ENCODE data around the gene TMPRSS9. TPM values are rescaled to one million over a fixed set of nuclear protein-coding genes. Genes with fewer than 3 reads are reported as not detected.

TMPRSS9 gene
- total RNA-seq, result not detected in 2 replicates

DNA sequence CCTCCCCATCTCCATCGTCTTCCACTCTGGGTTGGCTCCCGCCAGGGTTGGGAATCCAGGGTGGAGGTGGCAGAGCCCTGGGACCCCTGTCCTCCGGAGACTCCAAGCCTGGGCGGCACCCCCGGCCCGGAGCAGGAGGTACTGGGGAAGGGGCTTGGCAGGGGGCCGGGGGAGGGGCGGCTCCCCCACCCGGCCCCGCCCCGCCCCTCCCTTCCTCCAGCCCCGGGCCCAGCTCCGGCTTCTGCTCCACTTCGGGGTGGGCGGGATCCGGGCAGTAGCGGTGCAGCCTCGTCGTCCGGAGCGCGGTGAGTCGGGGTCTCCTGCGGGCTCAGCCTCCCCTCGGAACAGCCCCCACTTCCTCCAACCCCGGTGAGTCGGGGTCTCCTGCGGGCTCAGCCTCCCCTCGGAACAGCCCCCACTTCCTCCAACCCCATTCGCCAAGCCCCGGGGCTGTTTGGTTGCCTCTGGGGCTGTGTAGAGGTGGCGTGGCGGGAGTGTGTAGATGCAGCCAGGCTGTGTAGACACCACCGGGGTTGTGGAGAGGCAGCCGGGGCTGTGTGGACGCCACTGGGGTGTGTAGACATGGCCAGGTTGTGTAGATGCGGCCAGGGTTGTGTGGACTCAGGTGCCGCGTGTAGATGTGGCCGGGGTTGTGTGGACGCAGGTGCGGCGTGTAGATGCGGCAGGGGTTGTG lies at the start of gene TMPRSS9:
Gene TMPRSS9, plus strand, starts transcription at position 274 of the 694 bp plus-strand sequence. CDS start 29,521 bp downstream, outside the sequence.

DNA sequence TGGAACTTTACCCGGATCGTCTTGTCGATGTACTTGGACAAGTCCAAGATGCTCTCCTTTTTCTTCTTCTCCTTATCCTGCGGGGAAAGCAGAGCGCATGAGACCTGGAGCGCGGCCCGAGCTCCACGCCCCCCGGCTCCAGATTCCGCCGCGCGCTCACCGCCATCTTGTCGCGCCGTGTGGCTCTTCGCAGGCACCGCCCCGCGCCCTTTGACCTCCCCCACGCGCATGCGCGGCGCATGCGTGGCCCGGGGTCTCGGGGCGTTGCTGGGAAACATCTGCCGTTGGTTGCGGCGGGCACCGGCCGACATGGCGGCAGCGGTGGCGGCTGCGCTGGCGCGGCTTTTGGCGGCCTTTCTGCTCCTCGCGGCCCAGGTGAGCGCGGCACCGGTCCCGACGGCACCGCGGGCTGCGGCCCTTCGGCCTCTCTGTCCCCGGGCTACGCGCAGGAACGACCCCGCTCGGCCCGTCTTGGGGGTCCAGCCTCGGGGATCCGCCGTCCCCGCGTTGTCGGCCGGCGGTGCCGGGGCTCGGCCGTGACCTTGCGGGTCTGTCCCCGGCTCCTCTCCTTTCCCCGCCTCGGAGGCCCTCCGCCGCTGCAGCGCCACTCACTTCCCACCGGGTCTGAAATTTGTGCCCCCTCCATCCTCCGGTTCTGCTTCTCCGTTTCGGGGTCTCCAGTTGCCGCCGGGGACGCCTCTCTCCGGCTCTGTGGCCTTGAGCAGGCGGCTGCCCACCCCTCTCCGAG lies 31.5 kb upstream of the TMPRSS9 start, which contains the start of the genes LSM7 and SPPL2B:
Gene LSM7, minus strand, starts transcription at position 186 of the 748 bp plus-strand sequence. Its CDS starts 20 bp downstream, at position 166.
Gene SPPL2B, plus strand, starts transcription at position 284 of the 748 bp plus-strand sequence. Its CDS starts 26 bp downstream, at position 310.

DNA sequence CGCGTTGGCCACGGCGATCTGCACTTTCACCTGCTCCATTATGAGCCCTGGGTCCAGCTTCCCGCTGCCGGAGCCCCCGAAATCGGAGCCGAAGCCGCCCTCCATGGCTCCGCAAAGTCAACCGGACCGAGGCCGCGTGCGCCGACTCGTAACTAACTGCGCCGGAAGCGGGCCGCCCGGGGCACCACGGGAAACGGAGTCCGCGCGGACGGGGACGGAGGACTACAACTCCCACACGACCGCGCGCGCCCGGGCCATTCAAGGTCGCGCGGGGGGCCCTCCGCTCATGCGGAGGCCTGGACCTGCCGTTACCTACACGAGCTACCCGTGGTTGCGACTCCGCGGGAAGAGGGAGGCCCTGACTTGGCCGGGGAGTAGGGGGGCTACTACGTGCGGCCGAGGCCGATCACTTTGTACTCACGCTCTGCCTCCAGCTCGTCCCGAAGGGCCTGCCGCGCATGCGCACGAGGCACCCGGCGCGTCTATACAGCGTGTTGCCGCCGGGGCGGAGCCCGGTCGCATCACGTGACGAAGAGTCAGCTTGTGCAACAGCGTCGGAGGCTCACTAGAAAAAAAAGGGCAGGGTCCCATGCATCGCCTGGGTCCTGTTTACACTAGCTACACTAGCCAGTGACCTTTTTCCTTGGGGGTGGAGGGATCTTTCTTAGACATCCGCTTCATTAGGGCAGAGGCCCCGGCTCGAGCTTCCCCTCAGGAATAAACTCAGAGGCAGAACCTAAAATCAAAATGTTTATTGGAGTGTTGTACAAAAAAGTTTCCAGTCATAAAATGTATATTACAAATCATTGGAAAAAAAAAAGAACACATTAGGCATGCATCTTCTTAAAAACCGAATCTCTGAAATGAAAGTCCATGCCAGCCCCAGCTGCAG lies 67.6 kb downstream of the TMPRSS9 start, which contains the start of gene TIMM13:
Gene TIMM13, minus strand, starts transcription at position 158 of the 892 bp plus-strand sequence. Its CDS starts 53 bp downstream, at position 105.

Other genes with a start within 250 kb of the TMPRSS9 start
- gene AP3D1, start 208.7 kb upstream of the TMPRSS9 start, total RNA-seq, result 93.7 and 101 TPM in 2 replicates
- gene DOT1L, start 196.3 kb upstream of the TMPRSS9 start, total RNA-seq, result 4.1 and 5.6 TPM in 2 replicates
- gene PLEKHJ1, start 123.9 kb upstream of the TMPRSS9 start, total RNA-seq, result 52.8 and 54.2 TPM in 2 replicates
- gene SF3A2, start 123.4 kb upstream of the TMPRSS9 start, total RNA-seq, result 43.4 and 52.5 TPM in 2 replicates
- 0.18 and 0.19 TPM in 2 replicates for gene AMH, start 110.9 kb upstream of the TMPRSS9 start, total RNA-seq
- not detected in 2 replicates for gene JSRP1, start 103.8 kb upstream of the TMPRSS9 start, total RNA-seq
- gene PEAK3, start 78.1 kb upstream of the TMPRSS9 start, total RNA-seq, result not detected in 2 replicates
- gene LINGO3, start 52.1 kb upstream of the TMPRSS9 start, total RNA-seq, result not detected in 2 replicates
- 113 and 170 TPM in 2 replicates for gene LSM7, start 31.7 kb upstream of the TMPRSS9 start, total RNA-seq
- gene SPPL2B, start 31.6 kb upstream of the TMPRSS9 start, total RNA-seq, result 21.5 and 38.0 TPM in 2 replicates
- gene TIMM13, start 67.3 kb downstream of the TMPRSS9 start, total RNA-seq, result 52.5 and 69.3 TPM in 2 replicates
- 95.1 and 135 TPM in 2 replicates for gene LMNB2, start 96.7 kb downstream of the TMPRSS9 start, total RNA-seq
- gene GADD45B, start 115.9 kb downstream of the TMPRSS9 start, total RNA-seq, result 16.2 and 67.5 TPM in 2 replicates